GM19324 (cell line): Measurements from ENCODE around the gene CDC42BPB.

ENCODE experiments used
- ATAC-seq: cut with Tn5 transposase; IDR thresholded peaks from one replicate; pipeline ENCODE4 v1.9.1; 2021; ENCODE audit warnings: mild to moderate bottlenecking, moderate library complexity; ENCODE audit not compliant: unreplicated experiment, low FRiP score

CDC42BPB gene

GRCh38 chr14:102920273-102920997 is 136.9 kb downstream of the CDC42BPB start:
- no peak for ATAC-seq

- no peak for ATAC-seq
Measured at GRCh38 chr14:102918438-102918837, 138.9 kb downstream of the CDC42BPB start.

- no peak for ATAC-seq
Measured at GRCh38 chr14:102917469-102918211, 139.7 kb downstream of the CDC42BPB start.

GRCh38 chr14:102917056-102917385 is 140.3 kb downstream of the CDC42BPB start:
- no peak for ATAC-seq

GRCh38 chr14:102916347-102917055 is 140.8 kb downstream of the CDC42BPB start:
- no peak for ATAC-seq

- ATAC-seq, result no peak
Measured at GRCh38 chr14:102915292-102916110, 141.8 kb downstream of the CDC42BPB start.

- no peak for ATAC-seq
Measured at GRCh38 chr14:102914474-102915291, 142.7 kb downstream of the CDC42BPB start.

- ATAC-seq, result no peak
Measured at GRCh38 chr14:102913341-102914211, 143.8 kb downstream of the CDC42BPB start.

- no peak for ATAC-seq
Measured at GRCh38 chr14:102911991-102912761, 145.2 kb downstream of the CDC42BPB start.

GRCh38 chr14:102911541-102911951 is 145.8 kb downstream of the CDC42BPB start:
- no peak for ATAC-seq

GRCh38 chr14:102910442-102910841 is 146.9 kb downstream of the CDC42BPB start:
- ATAC-seq, result no peak

- ATAC-seq, result no peak
Measured at GRCh38 chr14:102909911-102910310, 147.4 kb downstream of the CDC42BPB start.

GRCh38 chr14:102909462-102909861 is 147.9 kb downstream of the CDC42BPB start:
- no peak for ATAC-seq

- no peak for ATAC-seq
Measured at GRCh38 chr14:102908766-102909455, 148.4 kb downstream of the CDC42BPB start.

GRCh38 chr14:102907980-102908730 is 149.2 kb downstream of the CDC42BPB start:
- no peak for ATAC-seq

- ATAC-seq, result no peak
Measured at GRCh38 chr14:102907303-102907844, 150.0 kb downstream of the CDC42BPB start.
